ENCODE measurements around the gene PXMP4.
"Not testable (repeated sequence)": the region's sequence is repeated elsewhere in the genome, so short reads cannot be mapped to it uniquely, and the experiment has no call there.

PXMP4 gene

GRCh38 chr20:33719989-33720709, at the start of gene PXMP4:
PXMP4 (minus strand) TSS chr20:33720310; CDS start chr20:33720207, 103 bp downstream.
- DNase-seq, result peak; percentile 99

DNA sequence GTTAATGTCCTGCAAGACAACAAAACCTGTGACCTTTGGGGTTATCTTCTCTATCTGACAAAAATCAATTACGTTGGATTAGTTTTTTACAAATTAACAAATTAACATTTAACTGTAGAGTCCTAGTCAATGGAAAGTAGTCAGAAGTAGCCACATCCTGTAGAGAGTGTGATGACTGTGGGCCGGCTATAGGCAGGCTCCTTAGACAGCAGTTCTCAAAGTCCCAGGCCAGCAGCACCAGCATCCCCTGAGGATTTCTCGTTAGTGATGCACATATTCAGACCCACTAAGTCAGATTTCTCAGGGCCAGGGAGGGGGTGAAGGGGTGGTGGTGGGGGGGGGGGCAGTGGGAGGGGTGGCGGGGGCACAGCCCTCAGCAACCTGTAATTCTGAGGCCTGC, 48.9 kb upstream of the PXMP4 start:
- DNase-seq, result no peak

DNA sequence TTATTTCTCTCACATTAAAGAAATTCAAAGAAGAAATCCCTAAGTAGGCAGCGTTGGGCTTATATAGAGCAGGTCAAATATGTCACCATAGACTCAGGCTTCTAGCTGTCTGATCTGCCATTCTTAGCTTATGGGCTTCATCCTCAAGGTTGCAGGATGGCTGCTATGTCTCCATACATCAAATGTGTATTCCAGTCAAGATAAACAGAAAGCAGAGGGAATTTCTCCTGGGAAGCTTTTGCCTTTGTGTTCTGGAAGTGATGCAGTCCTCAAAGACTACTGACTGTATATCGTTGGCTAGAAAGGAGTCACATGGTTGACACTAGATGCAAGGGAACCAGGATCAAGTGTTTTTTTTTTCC, 47.6 kb upstream of the PXMP4 start:
- DNase-seq, result no peak

DNA sequence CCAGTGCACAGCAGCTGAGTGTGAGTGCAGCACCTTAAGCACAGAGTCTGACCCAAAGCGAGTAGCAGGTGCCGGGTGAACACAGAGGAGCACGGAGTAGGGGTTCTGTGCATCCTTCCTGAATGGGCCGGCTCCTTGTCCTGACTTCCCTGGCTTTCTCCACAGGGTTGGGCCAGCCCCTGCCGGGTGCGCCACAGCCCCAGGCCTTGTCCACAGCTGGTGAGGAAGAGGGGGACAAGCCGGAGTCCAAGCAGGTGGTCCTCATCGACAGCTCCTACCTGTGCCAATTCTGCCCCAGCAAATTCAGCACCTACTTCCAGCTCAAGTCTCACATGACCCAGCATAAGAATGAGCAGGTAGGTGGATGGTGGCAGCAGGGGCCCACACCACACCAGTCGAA, 46.6 kb upstream of the PXMP4 start:
- no peak for DNase-seq

GRCh38 chr20:33765592-33765991, 45.5 kb upstream of the PXMP4 start:
- no peak for DNase-seq

GRCh38 chr20:33765099-33765498, 45.0 kb upstream of the PXMP4 start:
- DNase-seq, result no peak

GRCh38 chr20:33761698-33762250, 41.7 kb upstream of the PXMP4 start:
- DNase-seq, result no peak

- no peak for DNase-seq
Measured at GRCh38 chr20:33757458-33757857, 37.3 kb upstream of the PXMP4 start.

DNA sequence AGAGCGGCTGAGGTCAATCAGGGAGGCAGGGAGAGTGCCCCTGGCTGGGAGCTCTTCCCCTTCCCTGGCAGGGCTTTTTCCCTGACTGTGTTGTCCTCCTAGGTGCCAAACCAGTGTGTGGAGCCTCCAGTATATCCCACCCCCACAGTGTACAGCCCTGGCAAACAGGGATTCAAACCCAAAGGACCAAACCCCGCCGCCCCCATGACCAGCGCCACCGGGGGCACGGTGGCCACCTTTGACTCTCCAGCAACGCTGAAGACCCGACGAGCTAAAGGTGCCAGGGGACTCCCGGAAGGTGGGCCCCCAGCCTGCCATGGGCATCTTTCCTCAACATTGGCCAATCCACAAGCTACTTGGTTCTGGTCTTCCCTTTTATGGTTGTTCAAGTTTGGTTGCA, 36.9 kb upstream of the PXMP4 start:
- DNase-seq, result no peak

GRCh38 chr20:33755936-33756490, 35.9 kb upstream of the PXMP4 start:
- not testable (repeated sequence) for DNase-seq

GRCh38 chr20:33753763-33754162, 33.7 kb upstream of the PXMP4 start:
- DNase-seq, result no peak

DNA sequence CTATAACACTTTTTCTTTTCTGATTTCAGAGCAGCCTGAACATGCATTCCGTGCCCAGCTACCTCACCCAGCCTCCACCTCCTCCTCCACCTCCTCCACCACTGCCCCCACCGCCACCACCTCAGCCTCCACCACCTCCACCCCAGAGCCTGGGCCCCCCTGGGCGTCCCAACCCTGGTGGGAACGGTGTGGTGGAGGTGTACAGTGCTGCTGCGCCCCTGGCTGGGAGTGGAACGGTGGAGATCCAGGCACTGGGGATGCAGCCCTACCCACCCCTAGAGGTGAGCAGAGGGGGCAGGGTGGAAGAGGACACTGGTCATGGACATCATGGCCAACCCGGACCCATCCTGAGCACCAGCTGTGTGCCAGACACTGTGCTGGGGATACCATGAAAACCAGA, 33.0 kb upstream of the PXMP4 start:
- no peak for DNase-seq

- DNase-seq, result no peak
Measured at GRCh38 chr20:33751775-33752174, 31.7 kb upstream of the PXMP4 start.

DNA sequence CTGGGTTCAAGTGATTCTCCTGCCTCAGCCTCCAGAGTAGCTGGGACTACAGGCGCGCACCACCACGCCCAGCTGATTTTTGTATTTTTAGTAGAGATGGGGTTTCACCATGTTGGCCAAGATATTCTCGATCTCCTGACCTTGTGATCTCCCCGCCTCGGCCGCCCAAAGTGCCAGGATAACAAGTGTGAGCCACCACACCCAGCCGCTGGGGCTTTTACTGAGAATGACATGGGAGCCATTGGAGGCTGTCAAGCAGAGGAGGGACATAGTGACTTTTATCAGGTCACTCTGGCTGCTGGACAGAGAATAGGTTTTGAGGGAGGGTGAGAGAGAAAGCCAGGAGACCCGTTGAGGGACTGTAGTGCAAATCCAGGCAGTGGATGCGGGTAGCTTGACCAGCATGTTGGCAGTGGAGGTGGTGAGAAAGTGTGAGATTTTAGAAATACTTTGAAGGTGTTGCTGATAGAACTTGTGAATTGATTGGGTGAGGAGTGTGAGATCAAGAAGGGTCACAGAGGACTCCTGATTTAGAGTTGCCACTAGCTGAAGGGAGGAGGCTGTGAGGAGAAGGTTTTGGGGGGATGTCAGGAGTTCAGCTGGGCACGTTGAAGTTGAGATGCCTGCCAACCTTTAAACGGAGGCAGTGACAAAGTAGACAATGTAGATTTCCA, 26.4 kb upstream of the PXMP4 start:
- no peak for DNase-seq

- no peak for DNase-seq
Measured at GRCh38 chr20:33744773-33745385, 24.8 kb upstream of the PXMP4 start.

- no peak for DNase-seq
Measured at GRCh38 chr20:33744181-33744580, 24.1 kb upstream of the PXMP4 start.

DNA sequence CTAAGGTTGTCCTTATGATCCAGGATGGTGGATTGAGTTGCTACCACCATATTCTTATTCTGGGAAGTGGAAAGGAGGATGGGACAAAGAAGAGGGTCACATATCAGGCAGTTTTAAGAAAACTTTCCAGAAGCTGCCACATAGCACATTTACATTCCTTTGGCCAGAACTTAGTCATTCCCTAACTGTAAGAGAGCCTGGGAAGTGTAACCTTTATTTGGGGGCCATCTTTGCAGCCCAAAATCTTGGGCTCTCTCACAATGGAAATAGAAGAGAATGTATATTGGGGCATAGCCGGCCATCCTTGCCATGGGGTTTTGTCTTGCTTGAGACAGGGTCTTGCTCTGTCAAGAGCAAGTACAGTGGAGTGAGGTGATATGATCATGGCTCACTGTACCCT, 20.1 kb upstream of the PXMP4 start:
- no peak for DNase-seq

DNA sequence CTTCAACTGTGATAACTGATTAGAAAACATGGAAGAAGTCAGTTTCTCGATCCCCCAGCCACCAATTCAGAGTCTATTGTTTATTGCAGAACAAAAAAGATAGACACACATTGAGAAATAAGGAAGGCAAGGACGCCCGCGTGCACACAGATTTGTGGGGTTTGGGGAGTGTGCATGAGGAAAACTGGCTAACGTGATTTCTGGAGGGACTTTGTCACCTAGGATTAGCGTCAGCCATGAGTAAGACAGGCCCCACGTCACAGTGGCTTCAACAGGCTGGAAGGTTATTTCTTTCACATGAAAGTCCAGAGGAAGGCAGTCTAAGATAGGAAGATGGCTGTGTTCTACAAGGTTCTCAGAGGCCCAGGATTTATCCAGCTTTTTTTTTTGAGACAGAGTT, 19.4 kb upstream of the PXMP4 start:
- no peak for DNase-seq

- no peak for DNase-seq
Measured at GRCh38 chr20:33736962-33737361, 16.9 kb upstream of the PXMP4 start.

DNA sequence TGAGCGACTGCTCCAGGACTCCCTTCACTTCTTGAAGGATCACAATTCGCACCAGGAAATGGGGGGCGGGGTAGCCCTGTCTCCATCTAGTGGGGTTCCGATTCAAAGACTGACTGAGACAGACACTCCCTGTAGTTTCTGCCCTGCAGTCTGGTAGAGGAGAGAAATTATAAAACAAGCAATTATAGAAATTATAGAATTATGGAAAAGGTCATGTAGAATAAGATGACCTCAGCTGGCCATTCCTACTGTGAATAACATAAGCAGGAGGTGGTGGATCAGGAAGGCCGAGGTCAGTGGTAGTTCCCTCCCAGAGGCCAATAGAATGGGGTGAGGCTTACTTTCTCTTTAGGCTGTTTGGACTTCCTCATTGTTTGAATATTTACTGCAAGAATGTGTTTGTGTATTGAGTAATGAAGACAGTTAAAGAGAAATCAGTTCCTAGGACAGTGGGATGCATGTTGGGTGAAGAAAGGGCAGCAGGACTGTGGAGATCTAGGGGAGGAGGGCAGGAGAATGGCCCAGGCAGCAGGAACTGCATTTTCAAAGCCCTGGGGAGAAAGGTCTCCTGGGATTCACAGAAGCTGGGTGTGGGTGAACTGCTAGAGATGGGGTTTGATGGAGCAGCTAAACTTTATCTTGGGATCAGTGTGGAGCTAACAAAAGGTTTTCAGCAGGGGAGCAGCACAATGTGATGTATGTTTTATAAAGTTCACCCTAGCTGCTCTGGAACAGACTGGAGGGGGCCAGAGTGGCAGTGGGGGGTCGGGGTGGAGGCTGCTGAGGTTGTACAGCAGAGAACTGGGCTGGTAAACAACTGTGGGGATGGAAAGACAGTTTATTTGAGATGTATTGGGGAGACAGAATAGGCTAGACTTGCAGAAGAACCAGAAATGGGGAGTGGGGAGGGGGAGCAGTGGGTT, 13.8 kb upstream of the PXMP4 start:
- DNase-seq, result peak; percentile 86

DNA sequence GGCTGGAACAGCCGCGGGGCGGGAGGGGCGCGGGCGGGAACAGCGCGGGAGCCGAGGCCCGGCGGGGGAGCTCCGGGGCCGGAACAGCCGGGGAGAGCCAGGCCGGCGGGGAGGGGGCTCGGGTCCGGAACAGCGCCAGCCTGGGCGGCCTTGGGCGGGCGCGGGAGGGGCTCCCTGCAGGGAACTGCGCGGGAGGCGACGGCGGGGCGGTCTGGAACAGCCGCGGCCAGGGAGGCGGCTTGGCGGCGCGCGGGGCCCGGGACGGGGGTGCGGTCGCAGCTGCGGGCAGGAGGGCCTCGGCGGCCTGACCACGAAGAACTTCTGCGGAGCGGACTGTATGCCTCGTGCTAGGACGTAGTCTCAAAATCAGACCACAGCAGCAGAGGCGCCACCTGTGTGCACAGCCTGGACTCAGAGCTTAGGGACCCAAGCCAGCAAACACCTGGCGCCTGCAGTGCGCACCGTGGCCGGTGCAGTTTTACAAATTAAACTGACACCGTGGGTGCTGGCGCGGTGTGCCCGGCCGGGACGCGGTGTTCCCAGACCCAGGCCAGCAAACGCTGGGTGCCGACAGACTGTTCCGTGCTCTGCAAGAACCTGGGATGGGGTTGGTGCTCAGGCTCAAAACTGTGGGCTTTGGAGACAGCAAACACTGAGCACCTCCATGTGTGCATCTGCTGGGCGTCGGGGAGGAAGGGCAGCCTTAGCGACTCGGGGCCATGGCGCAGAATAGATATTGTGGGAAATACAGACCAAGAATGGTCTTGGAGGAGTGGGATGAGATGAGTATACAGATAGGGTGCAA, 12.3 kb upstream of the PXMP4 start:
- DNase-seq, result no peak

DNA sequence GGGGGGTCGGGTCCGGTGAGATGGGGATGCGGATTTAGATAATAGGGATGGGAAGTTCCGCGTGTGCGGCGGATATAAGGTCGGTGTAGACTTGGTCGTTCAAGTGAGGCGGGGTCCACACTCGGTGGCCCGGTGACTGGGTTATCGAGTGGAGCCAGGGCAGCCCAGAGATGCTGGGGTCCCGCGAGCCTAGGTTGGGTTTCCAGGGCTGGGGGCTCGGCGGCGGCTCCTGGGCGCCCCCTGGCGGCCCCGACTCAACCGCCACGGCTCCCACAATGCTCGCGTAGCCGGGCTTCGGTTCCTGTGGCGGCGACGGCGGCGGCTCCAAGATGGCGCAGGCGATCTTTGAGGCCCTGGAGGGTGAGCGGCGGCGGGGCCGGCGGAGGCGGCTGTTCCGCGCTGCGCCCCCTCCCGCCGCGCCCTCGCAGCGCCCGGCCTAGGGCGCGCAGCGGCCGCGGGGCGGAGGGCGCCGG, 11.6 kb upstream of the PXMP4 start, which contains the start of gene ZNF341:
Gene ZNF341, plus strand, starts transcription at position 304 of the 473 bp plus-strand sequence. Its CDS starts 26 bp downstream, at position 330.
- peak; percentile 66 for DNase-seq
